HG02623 (cell line): ENCODE data around the gene BTRC.

Experiments used
- ATAC-seq: cut with Tn5 transposase; IDR thresholded peaks from one replicate; pipeline ENCODE4 v1.9.1; 2021; ENCODE audit warnings: moderate library complexity; ENCODE audit not compliant: unreplicated experiment

Gene BTRC

DNA sequence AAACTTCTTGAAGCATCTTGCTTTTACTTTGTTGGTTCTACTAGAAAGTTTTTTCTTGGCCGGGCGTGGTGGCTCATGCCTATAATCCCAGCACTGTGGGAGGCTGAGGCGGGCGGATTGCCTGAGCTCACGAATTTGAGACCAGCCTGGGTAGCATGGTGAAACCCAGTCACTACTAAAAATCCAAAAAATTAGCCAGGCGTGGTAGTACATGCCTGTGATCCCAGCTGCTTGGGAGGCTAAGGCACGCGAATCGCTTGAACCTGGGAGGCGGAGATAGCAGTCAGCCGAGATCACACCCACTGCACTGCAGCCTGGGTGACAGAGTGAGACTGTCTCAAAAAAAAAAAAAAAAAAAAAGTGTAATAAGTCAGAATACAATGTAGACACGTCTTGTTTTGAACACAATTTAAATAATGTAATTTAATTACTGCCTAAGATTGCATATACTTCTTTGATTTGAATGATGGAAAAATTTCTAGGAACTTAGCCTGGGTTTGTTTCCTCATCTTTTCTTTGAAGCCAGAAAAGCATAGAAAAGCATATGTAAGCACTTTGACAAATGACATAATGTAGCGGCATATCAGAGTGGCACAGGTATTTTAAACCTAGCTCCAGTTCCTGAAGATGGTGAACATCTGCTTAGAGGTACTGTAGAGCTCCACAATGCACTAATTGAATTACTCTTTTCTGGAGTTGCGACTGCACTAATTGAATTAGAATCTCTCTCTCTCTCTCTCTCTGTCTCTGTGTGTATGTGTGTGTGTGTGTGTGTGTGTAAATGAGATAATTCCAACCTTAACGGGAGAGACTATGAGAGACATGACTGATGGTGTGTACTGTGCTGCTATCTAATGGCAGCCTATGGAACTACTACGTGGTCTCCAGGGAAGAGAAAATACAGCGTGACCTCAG, 87.8 kb downstream of the BTRC start:
- no peak for ATAC-seq

GRCh38 chr10:101442456-101442800, 88.5 kb downstream of the BTRC start:
- ATAC-seq = no peak

DNA sequence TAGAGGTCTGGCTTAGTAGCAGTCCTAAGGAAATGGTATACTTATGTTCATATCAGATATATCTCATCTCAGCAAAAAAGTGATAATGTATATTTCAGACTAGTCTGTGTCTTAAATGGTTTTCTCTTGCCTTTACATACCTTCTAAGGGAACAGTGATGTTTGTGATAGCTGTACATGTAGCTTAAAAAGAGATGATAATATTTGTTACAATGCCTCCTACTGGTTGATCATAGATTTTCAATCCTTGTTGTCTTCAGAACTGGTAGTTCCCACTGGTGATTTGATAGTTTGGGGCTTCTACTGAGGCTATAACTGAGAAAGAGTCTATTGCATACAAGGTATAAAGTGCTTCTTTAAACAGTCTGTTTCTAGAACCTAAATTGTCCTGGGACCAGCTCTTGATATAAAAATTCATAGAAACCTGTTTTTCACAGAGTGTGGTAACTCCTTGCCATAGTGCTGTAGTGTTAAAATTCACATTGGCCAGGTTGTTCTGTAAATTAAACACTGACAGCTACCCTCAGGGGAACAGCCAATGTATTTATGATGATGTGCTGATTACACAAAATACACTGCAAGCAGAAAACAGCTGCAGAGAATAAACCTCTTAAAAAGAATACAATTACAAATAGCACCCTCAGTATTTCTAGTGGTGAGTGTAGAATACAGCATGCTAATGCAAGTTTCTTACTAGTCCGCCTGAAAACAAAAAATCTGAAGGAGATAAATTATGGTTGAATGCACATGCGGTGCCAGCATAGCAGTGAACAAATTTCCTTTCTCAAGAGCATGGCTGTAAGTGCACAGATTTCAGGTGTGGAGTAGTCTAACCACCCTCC, 90.3 kb downstream of the BTRC start:
- no peak for ATAC-seq

DNA sequence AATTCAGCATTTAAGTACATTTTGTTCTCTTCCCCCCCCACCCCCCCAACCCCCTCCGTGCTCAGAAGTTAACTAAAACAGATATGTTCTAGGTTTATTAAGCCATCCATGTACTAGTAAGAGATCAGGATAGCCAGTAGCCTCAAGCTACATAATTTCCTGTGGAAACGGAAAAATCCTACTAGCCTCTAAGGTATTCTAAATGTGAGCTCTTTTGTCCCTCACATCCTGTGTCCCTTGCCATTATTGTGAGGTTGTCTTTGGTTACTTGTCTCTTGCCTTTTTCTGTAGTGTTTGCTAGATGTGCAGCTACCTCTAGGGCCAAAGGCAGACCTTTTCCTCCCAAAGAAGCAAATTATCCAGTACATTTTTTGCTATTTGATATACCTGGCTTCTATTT, 92.1 kb downstream of the BTRC start:
- no peak for ATAC-seq

DNA sequence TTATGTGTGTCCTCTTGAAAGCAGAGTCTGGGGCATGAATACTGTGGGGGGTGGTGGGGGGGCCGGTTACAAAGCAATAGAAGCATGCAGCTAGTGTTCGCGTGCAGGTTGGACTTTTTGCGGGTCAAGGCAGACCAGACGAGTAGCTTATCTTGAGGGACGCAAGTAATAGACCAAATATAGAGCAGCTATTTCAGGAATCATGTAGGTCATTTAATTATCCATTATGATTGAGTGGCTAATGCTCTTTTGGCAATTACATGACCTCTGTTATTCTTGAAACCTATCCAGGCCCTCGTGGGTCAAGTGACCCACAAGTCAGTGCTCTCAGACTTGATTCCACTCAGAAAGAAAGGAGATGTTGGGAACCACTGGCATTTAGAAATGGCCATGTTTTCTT, 93.0 kb downstream of the BTRC start:
- no peak for ATAC-seq

- no peak for ATAC-seq
These were observed 93.5 kb downstream of the BTRC start for GRCh38 chr10:101447477-101447876.

- no peak for ATAC-seq
These were observed 96.5 kb downstream of the BTRC start for GRCh38 chr10:101450277-101451080.

DNA sequence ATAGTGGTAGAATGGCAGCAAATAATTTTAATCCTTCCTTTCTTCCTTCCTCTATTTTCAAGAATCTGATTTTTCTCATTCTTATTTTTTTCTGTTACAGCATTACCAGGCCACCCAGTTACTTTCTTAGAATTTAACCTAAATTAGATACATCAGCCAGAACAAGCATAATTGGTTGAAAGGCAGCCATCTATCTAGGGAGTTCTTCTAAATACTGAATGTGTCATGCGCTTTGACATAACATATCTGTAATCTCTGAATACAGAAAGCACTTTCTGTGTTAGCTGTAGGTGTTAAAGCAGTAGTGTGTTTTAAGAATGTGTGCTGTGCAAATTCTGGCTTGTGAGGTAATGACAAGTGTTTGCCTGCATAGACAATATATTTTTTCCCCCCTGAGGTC, 97.3 kb downstream of the BTRC start:
- no peak for ATAC-seq

DNA sequence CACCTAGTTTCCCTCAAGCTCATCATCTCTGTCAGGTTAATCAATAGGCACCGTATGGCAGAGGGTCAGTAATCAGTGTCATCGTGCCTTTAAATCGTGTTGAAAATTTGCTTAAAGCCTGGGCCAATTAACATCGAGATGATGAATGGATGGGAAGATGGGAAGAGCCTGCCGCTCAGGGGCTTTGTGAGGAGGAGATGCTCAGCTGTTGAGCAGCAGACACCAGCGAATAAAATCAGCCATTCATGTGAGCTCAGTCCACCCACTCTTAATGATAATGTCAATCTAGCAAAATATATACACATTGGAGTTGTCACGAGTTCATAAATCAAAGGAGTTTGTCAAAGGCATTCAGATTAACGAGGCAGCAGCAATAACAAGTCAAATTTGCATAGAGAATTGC, 97.7 kb downstream of the BTRC start:
- ATAC-seq = no peak

DNA sequence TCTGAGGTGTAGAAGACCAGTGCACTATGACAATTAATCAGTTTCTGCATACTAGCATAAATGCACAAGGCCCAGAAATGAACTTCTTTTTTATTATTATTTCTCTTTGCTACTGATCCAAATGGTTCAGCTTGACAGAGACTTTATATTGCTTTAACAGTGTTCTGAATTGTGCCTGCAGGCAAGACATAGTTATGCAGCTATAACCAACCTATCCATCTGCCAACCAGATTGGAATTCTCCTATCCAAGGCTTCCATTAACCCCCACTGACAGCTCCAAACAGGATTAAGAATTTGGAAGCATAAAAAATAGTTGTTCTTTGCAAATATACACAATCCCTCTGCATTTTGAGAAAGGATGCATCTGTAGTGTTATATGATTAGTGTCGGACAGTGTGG, 98.2 kb downstream of the BTRC start:
- ATAC-seq = no peak

- no peak for ATAC-seq
These were observed 98.6 kb downstream of the BTRC start for GRCh38 chr10:101452593-101452992.

- ATAC-seq = no peak
These were observed 99.4 kb downstream of the BTRC start for GRCh38 chr10:101453318-101453717.

GRCh38 chr10:101453791-101454718, 100.1 kb downstream of the BTRC start:
- ATAC-seq = no peak

DNA sequence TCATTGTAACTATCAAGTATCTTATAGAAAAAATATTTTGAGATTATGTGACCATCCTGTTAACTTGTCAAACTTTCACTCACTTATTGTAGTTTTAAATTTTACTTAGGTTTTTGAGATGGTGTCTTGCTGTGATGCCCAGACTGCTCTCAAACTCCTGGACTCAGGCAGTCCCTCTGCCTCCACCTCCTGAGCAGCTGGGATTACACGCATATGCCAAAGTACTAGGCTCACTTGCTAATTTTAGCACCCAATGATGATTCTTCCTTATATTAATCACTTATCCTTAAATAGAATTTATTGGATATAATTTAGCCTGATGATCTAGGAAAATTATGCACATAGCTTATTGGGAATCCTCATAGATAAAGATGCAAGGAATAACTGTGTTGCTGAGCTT, 104.9 kb downstream of the BTRC start:
- no peak for ATAC-seq

DNA sequence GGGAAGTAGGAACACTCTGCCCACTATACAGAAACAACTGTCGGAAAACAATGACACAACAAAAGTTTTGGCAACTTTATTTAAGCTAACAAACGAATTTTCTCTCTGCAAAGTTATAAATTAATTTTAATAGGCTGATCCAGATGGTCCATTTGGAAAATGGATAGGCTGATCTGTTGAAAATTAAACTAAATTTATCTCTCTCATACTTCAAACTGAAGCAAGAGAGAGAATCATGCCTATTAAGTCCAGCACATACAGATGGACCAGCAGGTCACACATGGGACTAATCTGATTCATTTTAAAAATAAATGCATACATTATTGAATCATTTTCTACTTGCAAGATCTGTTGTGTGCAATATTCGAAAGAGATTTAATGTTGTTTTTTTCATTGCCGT, 110.1 kb downstream of the BTRC start:
- no peak for ATAC-seq

DNA sequence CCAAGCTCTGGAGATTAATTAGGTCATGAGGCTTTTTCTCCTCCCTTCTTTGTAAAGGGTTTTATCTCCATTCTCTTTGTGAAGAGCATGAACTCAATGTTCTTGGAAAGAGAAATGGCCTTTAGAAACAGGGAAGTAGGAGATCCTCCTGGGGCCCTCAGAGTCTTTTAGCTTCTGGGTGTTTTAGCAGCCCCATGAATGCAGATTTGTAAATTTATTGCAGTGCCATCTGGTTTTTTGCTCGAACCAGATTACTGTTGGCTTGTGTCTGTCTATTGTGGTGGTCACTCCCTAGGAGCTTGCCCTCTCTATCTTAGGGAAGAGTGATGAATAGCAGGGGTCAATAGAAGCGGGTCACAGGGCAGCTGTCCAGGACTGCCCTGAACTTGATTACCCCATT, 110.6 kb downstream of the BTRC start:
- no peak for ATAC-seq

GRCh38 chr10:101466016-101466912, 112.3 kb downstream of the BTRC start:
- ATAC-seq = no peak

- no peak for ATAC-seq
These were observed 113.4 kb downstream of the BTRC start for GRCh38 chr10:101467286-101467770.

- no peak for ATAC-seq
These were observed 114.2 kb downstream of the BTRC start for GRCh38 chr10:101468159-101468558.
